HTERT RPE-1 (cell line): Measurements from ENCODE around the gene RWDD3.

ENCODE experiments used
- in situ Hi-C: fragments of 300-500 bp; cut with MboI; formaldehyde crosslinking; loops from 4 replicates; pipeline ENCODE4 v1.14.3; 2020; ENCODE audit warnings: low sequenced_read_pairs

The RWDD3 gene

GRCh38 chr1:95229706-95230105, 4.3 kb upstream of the RWDD3 start:
- in situ Hi-C loops = no loop called here

DNA sequence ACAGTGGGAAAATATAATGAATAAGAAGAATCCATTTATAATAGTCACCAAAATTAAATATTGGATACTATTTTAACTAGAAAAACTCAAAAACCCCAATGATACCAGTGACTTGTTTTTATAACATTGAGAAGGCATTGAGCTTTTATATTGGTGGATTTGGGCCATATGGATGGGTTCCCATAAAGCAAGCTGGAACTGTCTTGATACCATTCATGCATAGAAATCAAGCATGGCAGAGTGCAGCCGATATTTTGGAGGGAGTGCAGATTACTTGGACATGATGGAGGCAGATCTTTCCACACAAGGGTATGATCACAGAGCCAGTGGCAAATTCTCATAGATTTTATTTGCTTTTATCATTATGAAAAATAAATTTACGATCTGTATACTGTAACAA, 3.8 kb upstream of the RWDD3 start:
- in situ Hi-C loops = no loop called here

- in situ Hi-C loops = no loop called here
Observed at GRCh38 chr1:95230768-95231191, 3.2 kb upstream of the RWDD3 start.

DNA sequence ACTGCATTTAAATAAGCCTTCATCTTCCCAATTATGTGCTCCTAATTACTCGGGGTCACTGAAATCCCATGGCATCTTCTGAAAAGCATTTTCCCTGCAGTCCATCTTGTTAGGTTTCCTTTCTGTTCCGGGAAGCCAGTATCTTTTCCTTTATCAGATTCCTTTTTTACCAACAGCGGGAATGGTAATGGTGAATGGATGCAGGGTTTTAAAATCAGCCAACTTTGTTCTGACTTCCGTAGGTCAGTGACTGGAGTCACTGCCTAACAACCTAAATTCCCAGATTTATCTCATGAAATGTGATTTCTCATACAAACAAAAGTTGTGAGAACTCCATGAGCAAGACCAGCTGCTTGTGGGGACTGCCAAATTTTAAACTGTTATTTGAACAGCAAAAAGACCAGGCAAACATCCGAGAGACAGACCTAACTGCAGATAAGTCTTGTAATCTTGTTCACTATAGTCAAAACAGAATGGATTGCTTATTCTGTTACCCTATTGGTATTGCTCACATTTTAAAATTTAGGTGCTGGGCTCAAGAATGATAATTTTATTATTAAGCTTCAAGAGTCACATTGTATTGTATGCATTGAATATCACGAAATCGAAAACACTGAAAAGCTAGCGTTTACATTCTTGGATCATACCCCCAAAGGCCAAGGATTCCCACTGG, 1.2 kb upstream of the RWDD3 start:
- in situ Hi-C loops = no loop called here

- in situ Hi-C loops = no loop called here
Observed at GRCh38 chr1:95233319-95233736, 682 bp upstream of the RWDD3 start.

DNA sequence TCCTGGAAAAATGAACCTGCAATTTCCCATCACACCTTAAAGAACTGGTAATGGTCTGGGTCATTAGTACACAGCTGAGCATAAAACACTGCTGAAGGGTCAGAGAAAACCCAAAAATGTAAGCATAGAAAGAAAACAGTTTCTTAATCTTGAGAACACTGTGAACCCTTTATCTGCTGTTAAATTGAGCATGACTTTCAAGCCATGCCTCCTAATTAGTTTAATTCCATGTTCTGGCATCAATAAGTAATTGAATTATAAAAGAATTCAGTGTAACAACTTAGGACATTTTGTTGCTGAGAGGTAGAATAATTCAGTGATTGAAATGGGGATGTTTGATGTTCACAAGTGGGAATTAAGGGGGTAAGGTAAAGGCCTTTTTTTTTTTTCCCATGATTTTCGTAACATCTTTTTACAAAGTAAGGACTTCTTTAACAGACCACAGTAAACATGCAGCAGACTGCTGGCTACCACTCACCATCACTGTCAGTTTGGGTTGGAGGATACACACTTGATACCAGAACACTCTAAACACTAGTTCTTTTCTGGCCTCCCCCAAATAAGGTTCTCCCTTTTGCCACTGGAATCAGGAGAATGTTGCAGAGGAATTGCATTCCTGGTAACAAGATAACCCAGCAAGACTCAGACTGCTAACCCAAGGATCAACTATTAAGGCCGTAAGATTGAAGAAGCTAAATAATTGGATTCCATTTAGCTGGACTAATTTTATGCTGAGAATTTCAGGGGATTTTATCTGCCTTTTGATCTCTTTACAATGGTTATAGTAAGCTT, 3.0 kb downstream of the RWDD3 start:
- in situ Hi-C loops = no loop called here

DNA sequence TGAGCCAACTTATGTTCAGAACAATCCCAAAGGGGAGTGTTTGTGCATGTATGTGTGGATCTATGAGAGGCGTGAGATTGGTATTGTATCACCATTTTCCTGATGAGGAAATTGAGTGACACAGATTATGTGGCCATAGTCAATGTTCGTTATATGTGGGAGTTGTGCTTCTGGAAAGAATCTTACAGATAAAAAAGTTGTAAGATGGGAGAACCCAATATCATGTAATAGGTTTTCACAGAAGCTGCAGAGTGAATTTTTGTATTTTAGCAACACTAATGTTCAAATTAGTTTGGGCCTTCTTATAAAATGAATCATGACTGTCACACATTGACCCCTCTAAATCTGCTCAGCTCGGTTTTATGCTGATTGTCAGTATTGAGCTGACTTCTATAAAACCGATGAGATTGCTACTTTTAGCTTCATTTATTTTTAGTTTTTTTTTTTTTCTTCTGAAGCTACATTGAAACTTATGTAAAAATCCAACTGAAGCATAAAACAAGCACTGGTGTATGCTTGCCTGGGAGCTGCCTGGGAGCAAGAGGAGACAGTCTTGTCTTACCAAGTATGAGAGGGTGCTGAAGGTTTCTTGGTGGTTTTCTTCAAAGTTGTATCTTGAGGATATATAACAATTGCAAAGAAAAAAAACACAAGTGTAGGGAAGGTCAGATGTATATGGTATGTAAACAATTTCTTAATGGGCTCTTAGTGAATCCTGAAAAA, 4.1 kb downstream of the RWDD3 start:
- in situ Hi-C loops = no loop called here

DNA sequence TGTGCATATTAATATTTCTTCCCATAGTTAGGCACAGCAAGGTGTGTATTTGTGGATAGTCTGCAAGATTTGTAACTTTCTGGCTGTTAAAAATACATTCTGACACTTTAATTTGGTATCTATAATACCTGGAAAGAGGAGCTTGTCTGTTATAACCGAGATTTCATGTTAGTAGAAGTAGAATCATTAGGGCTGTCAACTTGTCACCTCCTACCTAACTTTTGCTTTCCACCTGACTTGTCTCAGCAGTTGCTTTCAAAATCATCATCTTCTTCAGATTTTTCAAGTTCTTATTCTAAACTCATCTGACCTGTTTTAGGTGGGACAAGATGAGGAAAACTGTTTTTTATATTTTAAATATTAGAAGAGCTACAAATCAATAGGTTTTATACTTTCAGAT, 11.0 kb downstream of the RWDD3 start:
- in situ Hi-C loops = no loop called here

DNA sequence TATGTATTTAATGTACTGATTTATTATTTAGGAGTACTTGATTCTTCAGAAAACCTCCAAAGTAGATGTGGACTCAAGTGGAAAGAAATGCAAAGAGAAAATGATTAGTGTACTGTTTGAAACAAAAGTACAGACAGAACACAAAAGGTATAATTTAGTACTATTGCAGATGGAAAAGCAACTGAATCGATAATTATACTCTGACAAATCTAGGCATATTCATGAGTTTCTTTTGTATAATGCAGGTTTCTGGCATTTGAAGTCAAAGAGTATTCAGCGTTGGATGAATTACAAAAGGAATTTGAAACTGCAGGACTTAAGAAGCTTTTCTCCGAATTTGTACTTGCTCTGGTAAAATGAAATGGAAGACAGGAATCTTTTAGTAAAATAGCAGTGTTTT, 12.5 kb downstream of the RWDD3 start:
- in situ Hi-C loops = no loop called here

- in situ Hi-C loops = no loop called here
Observed at GRCh38 chr1:95247607-95248006, 13.6 kb downstream of the RWDD3 start.

GRCh38 chr1:95249916-95250315, 15.9 kb downstream of the RWDD3 start:
- in situ Hi-C loops = no loop called here

- in situ Hi-C loops = no loop called here
Observed at GRCh38 chr1:95252422-95252821, 18.4 kb downstream of the RWDD3 start.

- in situ Hi-C loops = no loop called here
Observed at GRCh38 chr1:95254959-95255358, 20.9 kb downstream of the RWDD3 start.

- in situ Hi-C loops = no loop called here
Observed at GRCh38 chr1:95255826-95256225, 21.8 kb downstream of the RWDD3 start.

GRCh38 chr1:95257758-95258157, 23.7 kb downstream of the RWDD3 start:
- in situ Hi-C loops = no loop called here

GRCh38 chr1:95259245-95259644, 25.2 kb downstream of the RWDD3 start:
- in situ Hi-C loops = no loop called here

DNA sequence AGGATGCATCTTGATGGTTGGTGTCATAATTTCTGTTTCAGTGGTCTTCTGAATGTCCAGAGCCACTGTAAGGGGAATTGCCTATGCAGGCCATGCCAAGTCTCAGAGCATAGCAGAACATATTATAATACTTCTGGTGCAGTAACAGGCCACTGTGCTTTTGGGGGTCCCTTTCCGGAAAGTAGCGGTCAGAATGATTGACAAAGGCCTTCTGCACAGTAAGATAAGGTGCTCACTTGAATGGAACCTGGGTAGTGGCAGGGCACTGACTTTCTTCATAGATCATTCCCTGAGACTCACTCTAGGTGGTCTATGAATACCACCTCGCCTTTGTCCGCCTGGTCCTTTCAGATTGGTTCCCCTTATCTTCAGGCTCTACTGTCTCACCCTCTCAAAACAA, 28.9 kb downstream of the RWDD3 start:
- in situ Hi-C loops = no loop called here

DNA sequence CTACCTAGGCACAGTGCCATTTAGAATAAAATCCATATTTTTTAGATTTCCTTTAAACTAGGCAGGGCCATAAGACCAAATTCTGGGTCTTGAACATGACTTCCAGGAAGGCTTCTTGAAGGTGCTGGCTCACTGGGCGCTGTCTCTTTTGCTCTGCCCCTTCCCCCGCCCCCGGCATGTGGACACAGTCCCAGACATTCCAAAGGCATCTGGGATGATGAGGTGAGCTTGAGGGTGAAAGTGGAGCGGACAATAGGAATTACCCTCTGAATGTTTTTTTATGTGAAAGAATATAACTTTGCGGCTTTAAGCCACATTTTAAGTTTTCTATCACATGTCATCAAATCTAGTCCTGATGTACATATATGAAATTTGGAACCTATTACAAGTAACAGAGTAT, 29.4 kb downstream of the RWDD3 start:
- in situ Hi-C loops = no loop called here

DNA sequence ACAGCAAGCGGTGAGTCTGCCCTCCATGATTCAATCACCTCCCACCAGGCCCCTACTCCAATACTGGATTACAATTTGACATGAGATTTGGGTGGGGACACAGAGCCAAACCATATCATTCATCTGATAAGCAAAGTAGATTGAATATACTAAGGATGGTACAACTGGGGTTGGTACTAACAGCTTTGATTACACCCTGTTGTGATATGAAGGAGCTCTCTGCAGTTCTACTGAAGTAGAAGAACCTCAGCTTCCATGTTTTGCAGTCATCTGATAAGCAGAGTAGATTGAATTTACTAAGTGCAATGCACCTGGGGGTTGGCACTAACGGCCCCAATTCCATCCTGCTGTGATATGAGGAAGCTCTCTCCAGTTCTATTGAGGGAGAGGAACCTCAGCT, 31.1 kb downstream of the RWDD3 start:
- in situ Hi-C loops = no loop called here

DNA sequence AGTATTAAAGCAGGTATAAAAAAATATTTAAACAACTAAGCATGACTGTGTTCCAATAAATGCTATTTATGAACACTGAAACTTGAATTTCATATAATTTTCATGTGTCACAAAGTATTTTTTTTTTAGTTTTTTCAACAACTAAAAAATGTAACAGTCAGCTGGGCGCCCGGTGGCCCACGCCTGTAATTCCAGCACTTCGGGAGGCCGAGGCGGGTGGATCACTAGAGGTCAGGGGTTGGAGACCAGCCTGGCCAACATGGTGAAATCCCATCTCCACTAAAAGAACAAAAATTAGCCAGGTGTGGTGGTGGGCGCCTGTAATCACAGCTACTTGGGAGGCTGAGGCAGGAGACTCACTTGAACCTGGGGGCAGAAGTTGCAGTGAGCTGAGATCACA, 42.4 kb downstream of the RWDD3 start:
- in situ Hi-C loops = no loop called here

DNA sequence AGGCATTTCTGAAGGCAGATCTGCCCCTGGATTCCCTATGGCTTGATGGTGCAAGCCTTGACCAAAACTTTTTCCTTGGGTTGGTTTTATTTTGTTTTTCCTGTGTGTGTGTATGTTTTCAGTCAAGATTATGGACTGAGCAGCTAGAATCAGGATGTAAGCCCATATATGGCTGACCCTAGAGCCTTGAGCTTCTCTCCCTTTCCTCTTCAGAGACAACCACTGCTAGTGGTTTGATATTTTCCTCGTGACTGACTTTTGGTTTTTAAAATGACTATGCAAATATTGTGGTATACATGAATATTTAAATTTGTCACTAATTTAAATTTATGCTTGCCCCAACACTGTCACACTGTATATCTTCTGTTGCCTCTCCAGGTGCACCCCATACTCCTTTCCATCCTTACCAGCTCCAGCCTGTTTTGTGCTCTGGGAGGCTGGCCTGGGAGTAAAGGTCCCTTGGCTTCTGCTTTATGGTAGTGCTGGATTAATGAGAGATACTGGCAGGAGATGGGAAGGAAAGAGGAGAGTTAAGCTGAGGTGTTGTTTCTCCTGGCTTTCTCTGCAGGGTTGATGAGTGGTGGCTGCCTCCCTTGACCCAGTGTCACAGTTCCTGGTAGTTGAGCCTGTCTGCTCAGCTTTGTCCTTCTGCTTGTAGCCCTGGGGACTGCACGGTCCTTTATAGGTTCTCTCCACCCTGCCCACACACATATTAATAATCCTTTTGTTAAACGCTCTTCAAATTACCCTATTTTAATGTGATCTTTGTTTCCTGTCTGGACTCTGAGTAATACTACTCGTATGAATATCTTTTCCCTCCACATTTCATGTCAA, 44.4 kb downstream of the RWDD3 start:
- in situ Hi-C loops = no loop called here
